GM19324 (cell line): ENCODE data around the gene RNASE11.
"Not testable (repeated sequence)": the region's sequence is repeated elsewhere in the genome, so short reads cannot be mapped to it uniquely, and the experiment has no call there.

ENCODE experiments used
- ATAC-seq: cut with Tn5 transposase; IDR thresholded peaks from one replicate; pipeline ENCODE4 v1.9.1; 2021; ENCODE audit warnings: mild to moderate bottlenecking, moderate library complexity; ENCODE audit not compliant: unreplicated experiment, low FRiP score

RNASE11 gene

DNA sequence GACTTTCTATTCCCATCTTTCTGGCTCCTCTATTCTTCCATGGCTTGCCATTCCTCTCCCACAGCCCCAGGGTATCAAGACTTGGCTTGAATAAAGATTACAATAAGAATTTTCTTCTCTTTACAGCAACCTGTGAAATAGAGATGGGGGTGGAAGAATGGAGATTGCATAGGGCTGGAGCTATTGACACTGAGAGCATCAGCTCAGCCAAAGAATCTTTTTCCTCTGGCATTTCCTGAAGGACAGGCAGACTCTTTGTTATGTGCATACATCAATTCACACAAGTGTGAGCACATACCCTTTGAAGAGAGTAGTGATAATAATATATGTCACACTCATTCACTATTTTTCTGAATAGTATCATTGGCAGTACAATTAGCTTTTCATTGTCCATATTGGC, 4.7 kb downstream of the RNASE11 start:
- no peak for ATAC-seq

DNA sequence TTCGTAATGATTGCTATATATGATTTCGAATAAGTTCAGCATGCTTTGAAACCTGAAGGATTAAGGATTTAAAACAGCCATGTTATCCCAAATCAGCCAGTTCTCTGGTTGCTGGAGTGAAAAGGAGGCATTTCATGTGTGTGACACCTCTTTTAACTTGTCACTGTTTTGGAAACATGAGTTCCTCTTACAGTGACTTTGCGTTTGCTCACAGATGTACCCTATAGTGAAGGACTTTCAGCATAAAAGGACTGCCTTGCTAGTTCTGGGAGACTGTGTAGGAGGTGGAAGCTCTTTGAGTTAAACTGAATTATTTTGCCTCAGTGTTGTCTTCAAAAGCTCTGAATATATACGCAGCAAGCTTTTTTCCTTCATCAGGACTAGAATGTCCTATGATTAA, 7.6 kb downstream of the RNASE11 start:
- no peak for ATAC-seq

DNA sequence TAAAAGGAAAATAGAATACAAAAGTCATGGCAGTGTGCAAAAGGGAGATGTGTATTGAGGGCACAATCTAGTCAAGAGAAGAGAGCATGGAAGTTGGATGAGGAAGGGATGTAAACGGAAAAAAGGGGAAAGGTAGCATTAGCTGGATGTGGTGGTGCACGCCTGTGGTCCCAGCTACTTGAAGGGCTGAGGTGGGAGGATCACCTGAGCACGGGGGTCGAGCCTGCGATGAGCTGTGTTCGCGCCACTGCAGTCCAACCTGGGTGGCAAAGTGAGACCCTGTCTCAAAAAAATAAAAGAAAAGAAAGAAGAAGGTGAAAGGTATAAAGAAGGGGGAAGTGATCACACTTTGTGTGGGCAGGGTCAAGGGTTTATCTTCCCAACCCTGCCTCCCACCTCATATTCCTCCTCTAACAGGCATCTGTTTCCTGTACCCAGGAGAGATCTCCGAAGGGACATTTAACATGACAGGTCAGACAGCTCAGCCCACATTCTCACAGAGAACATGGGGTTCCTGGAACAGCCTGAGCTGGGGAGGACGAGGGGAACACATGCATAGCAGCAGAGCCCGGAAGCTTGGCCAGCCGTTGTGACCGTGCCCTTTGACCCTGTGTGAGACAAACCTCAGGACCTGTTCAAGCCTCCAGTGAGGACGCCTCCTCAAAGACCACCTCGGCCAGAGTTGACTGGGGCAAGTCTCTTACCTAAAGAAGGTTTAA, 8.9 kb downstream of the RNASE11 start:
- ATAC-seq = no peak

DNA sequence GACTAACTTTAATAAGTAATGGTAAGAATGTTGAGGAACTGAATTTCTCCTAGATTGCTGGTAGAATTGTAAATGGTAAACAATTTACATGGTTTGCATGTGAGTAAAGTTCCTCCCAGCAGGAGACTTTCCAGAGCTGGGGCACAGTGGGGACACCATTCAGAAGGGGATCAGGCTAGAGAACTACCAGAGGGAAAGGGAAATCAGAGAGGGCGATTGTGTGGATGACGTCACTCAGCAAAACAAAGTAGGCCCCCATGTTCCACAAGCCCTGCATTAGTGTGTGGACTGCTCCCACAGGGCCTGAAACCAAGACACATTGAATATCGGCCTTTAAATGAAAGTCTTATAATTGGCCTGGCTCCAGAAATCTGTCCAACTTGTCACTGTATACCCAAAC, 9.5 kb downstream of the RNASE11 start:
- ATAC-seq = no peak

- not testable (repeated sequence) for ATAC-seq
These were observed 15.3 kb downstream of the RNASE11 start for GRCh38 chr14:20572382-20572990.

- ATAC-seq = not testable (repeated sequence)
These were observed 17.1 kb downstream of the RNASE11 start for GRCh38 chr14:20570720-20571119.

GRCh38 chr14:20569865-20570264, 17.9 kb downstream of the RNASE11 start:
- not testable (repeated sequence) for ATAC-seq

DNA sequence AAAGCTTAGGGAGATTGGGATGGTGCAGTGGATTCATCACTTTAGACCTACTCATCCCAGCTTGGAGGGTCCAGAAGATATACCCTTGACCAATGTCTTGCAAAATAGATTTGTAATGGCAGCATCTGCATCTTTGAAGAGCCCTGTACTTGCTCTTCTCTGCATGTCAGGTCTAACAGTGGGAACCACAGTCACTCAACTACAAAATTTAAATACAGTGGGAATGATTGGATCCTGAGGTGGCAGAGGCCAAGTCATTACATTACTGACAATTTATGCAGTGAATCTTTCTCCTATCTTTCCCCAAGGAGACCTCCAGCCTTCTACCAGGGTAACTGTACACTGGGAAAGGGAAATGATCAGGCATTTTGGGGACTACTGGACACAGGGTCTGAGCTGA, 18.7 kb downstream of the RNASE11 start:
- ATAC-seq = no peak

- ATAC-seq = no peak
These were observed 19.4 kb downstream of the RNASE11 start for GRCh38 chr14:20568393-20568792.

DNA sequence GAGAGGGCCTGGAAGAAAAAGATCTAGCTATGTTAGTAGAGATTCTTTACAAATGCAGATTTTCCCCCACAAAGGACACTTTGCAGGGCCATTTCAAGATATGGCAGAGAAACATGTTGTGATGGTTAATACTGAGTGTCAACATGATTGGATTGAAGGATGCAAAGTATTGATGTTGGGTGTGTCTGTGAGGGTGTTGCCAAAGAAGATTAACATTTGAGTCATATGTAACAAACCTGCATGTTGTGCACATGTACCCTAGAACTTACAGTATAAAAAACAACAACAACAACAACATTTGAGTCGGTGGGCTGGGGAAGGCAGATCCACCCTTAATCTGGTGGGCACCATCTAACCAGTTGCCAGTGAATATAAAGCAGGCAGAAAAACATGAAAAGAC, 20.6 kb downstream of the RNASE11 start:
- not testable (repeated sequence) for ATAC-seq

DNA sequence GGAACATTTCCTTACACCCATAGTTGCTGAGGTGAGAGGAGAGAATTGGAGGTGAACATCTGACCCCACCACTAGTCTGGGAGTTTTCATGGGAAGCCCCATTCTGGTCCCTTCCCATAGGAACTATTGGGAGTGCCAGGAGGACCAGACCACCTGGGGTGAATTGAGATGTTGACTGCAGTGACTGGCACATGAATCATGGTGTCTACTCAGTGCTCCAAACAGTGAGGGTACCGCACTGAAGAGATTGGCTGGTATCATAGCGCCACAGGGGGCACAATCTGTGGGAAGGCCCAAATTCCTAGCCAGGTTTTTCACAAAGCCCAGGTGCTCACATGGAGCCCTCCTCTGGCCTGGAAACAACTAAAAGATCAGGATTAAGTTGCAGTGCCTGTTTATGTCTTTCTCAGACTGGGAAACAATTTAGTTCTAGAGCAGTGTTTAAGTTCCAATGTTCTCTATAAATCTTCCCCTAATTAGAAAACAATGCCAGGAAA, 23.3 kb downstream of the RNASE11 start:
- no peak for ATAC-seq

GRCh38 chr14:20563971-20564370, 23.8 kb downstream of the RNASE11 start:
- ATAC-seq = no peak

- ATAC-seq = no peak
These were observed 26.8 kb downstream of the RNASE11 start, which contains the start of gene RNASE9 for GRCh38 chr14:20560961-20561360. Gene RNASE9 (minus strand): TSS chr14:20561047.

DNA sequence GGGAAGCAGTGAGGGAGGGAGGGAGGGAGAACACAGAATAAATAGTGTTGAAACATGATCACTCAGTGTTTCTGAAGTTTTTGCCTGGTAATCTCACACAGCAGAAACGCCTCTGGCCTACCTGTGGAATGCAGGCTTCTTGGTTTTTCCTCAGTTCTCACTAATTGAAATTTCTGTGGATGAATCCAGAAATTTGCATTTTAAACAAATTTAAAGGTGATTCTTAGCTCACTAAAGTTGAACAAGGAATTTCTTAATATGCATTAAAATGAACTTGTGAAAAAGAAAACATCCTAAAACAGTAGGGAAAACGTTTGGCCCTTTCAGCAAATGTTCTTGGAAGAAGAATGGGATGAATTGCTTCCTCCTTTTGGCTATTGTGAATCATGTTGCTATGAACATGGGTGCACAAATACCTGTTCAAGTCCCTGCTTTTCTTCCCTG, 28.3 kb downstream of the RNASE11 start:
- ATAC-seq = no peak

DNA sequence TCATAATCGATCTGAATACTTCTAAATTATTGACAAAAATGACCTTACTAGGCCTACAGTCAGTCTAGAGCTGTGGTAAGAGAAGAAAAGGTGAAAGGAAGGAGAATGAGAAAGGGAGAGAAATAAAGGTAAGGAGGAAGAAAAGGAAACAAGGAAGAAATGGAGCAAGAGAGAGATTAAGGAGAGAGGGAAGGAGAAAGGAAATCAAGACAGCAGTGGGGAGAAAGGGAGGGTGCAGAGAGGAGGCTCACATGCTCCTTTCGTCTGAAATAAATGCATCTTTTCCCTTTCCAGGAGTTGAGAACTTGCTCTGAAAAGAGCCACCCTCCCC, 30.6 kb downstream of the RNASE11 start:
- ATAC-seq = no peak

GRCh38 chr14:20556500-20557211, 31.1 kb downstream of the RNASE11 start:
- ATAC-seq = no peak

DNA sequence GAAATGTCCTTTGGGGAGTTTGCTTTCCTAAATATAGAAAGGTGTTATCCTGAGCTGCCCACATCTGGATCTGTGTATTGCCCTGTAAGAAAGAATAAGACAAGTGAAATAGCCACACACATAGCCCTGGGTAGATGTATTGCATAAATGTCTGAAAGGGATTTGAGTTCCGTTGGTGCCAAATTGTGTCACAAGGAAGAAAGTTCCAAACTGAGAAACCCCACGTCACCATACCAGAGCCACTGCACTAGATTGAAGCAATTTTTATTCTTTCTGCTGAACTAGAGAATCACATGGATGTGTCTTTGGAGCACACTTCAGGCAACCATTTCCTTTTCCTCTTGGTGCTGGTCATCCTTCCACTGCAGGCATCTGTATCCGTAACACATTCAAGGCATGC, 32.0 kb downstream of the RNASE11 start:
- ATAC-seq = no peak

GRCh38 chr14:20553024-20553423, 34.8 kb downstream of the RNASE11 start:
- ATAC-seq = no peak

DNA sequence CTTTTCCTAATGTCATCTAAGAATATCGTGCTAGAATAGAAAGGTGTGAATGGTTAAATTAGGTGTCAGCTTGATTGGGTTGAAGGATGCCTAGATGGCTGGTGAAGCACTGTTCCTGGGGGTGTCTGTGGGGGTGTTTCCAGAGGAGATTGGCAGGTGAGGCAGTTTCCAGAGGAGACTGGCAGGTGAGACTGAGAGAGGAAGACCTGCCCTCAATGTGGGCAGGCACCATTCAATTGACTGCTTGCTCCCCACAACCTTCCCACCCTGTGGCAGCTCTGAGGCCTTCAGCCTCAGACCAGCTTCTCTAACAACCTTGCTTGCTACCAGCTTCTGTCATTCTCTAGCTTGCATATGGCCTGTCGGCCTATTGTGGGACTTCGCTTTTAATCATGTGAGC, 36.2 kb downstream of the RNASE11 start:
- ATAC-seq = no peak

GRCh38 chr14:20550926-20551325, 36.9 kb downstream of the RNASE11 start:
- ATAC-seq = no peak

DNA sequence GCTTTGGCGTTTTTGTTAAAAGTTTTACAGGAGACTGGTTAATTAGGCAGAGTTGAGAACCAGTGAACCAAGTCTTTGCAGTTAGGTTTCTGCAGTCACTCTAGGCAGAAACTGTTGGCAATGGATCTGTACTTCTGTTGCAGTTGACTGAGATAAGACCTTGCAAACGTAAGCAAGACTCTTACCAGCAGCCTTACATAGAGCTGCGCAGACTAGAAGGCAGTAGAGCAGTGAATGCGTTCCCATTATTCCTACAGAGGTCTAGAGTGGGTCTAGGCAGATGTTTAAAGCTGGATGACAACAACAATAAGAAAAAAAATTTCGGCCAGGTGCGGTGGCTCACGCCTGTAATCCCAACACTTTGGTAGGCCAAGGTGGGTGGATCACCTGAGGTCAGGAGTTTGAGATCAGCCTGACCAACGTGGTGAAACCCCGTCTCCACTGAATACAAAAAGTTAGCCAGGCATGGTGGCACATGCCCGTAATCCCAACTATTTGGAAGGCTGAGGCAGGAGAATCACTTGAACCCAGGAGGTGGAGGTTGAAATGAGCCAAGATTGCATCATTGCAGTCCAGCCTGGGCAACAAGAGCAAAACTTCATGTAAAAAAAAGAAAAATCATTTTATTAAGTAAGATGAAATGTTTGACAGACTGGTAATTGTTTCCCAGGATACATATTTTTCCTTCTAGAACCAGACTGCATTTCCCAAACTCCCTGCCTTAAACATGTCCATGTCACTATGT, 39.2 kb downstream of the RNASE11 start:
- no peak for ATAC-seq
